Measurements from ENCODE around the gene DNAH8.

DNAH8 gene

DNA sequence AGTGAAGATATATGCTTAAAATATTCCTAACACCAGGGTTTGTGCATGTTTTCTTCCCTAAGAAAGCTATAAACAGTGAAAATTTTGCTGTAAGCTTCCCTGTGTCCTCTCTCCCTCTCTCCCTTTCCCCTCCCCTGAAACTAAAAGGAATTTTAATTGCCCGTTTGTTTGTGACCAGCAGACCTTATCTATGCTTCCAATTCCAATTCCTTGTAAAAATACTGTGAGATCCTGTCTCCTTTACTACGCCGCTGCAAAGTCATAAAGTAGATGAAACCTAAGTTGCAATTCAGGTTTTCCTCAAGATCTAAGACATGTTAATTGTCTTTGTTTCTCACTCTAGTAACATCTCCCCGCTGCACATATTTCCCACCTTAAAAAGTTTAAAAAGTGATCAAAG lies 82.3 kb downstream of the DNAH8 start:
- no peak for DNase-seq (ENCODE audit: low read depth)

DNA sequence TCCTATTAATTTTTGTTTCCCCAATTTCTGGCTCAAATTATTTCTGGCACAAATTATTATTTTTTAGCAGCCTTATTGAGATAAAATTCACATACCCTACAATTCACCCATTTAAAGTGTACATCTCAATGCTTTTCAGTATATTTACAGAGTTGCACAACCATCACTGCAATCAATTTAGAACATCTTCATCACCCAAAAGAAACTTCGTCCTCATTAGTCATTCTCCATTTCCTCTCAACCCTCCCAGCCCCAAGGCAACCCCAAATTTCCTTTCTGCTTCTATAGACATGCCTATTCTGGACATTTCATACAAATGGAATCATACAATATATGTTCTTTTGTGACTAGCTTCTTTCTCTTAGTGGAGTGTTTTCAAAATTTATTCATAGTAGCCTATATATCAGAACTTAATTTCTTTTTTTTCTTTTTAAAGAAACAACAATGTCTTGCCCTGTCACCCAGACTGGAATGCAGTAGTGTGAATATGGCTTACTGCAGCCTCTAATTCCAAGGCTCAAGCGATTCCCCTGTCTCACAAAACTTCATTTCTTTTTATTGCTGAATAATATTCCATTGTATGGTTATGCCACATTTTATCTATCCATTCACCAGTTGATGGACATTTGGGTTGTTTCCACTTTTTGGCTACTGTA lies 84.5 kb downstream of the DNAH8 start:
- DNase-seq (ENCODE audit: low read depth), result no peak

DNA sequence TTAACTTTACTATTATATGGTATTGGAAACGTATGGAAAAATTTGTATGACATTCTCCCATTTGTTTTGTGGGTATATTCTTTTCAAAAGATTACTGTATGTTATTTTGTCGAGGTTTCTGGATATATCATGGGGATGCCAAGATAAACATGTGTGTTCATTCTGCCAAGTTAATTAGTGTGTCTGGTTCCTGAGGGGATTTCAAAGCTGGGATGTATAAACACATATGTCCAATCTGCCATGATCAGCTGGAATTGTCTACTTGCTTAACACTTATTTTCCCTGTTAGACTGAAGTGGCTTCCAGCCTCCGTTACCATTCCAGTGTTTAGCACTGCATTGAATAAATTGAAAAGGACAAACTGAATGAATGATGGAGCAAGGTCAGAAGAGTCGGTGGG lies 86.2 kb downstream of the DNAH8 start:
- DNase-seq (ENCODE audit: low read depth), result no peak

DNA sequence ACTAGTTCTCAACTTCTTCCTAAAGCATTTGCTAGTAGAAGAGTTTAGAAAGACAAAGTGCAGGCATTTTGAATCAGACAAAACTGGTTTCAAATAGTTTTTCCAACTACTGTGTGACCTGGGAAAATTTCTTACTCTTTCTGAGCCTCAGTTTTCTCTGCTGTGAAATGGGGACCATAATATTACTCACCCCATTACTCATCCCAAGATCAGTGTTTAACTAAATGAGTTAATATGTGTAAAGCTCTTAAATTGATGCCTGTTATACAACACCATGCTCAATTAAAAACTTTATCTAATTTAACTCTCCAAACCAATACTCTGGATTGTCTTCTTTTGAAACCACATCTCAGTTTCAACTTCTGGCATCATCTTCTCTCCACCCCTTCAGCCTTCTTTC lies 87.4 kb downstream of the DNAH8 start:
- DNase-seq (ENCODE audit: low read depth), result no peak

DNA sequence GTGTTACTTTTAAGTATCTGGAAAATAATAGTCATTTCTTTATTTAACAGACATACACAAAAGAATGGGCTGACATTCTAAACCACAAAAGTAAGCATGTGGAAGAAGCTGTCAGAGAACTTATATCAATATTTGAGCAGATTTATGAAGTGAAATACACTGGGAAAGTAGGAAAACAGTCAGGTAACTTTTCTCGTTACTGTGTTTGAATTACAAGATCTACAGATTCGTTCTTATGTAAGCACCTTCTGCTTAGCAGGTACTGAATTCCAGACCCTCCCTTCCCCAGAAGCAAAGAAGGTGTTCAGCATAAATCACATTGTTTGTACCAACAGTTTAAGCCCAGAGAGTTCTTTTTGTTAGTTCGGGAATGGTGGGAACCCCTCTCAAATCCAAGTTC lies 88.0 kb downstream of the DNAH8 start:
- no peak for DNase-seq (ENCODE audit: low read depth)

DNA sequence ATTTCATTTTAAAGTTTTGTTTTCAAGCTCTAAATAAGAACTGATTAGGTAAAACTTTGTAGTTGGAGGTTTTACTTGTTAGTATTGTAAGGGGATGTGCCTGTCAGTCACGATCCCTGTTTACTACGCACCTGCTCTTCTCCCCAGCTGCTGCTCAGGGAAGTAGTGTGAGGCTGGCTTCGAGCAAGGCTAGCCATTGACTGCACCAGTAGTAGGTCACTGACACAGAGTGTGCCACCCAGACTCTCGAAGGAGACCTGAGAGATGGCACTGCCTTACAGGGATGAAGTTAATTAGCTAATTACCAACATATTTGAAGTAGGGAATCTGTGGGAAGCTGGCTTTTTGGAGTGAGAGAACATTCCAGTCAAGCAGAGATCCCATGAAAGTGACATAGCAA lies 89.2 kb downstream of the DNAH8 start:
- DNase-seq (ENCODE audit: low read depth), result no peak

DNA sequence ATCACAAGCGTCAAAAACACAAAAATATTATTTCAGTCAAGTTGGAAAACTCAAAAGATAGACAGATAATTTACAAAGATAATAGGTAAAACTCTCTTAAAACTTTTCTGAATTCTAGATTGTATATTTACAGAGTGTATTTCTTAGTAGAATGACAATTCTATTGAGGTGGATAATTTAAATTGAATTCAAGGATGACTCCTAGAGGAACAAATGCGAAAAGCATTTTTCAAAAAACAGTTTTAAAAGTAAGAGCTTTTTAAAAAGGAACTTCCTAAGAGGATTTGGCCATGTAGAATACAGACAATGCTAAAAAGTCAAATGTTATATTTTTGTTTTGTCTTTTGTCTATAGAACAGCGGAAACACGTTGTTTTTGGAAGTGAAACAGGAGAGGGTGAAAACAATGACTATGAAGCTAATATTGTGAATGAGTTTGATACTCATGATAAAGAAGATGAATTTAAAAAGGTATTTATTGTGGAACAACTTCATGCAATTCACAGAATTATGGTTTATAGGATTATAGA lies 90.1 kb downstream of the DNAH8 start:
- DNase-seq (ENCODE audit: low read depth), result no peak

DNA sequence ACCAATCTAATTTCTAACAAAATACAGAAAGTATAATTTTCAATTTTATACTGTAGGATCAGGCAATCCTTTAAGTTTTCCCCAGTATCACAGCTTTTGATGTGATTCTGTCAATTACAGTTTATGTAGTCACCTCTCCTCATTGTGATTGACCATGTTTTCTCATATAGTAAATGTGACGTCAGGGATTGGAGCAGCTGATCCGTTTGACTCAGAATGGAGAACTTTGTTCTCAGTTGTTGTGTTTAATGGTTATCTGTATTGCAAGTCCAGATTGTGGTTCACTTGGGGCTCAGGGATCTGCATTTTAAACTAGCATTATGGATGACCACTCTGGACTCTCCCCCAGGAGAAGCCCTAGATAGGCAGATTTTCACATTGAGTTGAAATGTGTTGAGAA lies 90.6 kb downstream of the DNAH8 start:
- no peak for DNase-seq (ENCODE audit: low read depth)

DNA sequence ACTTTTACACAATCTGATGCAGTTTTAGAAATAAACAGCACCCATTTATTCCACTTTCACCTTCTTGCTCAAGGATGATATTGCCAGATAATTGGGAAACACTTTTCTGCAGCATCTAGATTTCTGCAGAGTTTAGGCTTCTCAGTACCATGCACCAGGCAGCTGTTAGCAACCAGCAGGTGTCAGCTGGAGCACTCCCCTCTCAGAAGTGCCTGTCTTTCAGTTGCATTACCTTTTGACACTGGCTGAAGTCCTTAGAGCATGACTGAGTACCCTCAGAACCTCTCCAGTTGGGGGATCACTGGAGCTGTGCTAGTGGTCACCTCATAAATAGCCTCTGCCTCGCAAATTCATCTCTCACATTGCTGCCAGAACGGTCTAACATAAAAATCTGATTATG lies 91.2 kb downstream of the DNAH8 start:
- no peak for DNase-seq (ENCODE audit: low read depth)

DNA sequence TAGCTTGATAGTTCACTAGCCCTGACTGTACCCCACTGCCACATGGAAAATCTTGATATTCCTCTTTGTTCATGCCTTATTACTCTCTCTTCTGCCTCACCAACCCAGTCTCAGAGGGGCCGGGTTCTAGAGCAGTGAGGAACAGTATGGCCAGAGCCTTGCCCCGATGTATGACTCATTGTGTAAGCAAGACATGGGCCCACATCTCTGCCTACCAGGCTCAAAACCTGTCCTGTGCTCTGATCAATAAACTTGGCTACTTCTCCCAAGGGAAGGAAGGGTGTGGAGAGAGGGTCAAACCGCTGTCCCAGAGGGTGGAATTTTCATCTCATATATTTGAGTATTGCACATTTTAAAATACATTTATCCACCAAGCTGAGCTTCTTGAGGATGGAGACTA lies 91.7 kb downstream of the DNAH8 start:
- DNase-seq (ENCODE audit: low read depth), result no peak

DNA sequence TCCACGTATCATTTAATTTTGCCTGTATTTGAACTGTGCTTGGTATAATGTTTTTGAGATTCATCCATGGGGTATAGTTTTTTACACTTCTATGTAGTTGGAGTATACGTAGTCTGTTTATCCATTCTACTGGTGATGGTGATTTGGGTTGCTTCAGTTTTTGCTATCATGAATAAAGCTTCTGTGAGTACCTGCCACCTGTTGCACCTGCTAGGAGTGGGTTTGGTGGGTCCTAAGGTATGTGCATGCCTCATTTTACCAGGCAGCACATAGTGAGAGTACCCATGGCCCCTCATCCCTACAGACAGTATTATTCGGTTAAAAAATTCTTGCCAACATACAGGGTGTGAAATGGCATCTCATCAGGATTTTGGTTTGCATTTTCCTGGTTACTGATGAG lies 92.9 kb downstream of the DNAH8 start:
- DNase-seq (ENCODE audit: low read depth), result no peak

DNA sequence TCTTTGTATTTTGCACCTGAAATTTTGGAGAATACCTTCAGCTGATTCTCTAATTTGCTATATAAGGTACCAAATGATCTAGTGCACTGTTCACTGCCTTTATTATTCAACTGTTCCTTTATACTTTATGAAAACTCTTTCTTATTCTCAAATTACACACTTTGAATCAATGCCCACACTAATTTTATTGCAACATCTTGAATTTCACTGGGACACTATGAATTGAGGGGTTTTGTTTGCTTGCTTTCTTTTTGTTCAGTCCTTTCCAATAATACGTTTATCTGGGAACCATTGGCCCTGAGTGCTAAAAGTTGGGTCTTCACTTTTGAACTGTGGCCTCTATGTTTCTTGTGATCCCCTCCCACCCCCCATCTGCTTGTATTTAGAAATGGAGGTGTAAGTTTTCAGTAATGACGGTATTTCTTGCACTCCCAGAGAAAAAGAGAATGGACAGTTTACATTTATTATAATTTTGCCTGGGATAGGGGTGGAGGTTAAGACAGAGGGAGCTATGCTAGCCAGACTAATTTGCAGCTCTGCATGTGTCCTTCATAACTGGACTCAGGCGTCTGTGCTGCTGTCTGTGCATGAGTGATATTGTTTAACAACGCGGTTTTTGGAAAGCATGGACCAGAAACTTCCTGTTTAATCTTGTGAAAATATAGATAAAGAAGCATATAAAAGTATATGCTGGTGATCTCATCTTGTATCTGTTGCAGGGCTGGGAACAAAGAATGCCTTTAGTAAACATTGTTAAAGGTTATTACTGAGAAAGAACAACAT lies 98.1 kb downstream of the DNAH8 start:
- no peak for DNase-seq (ENCODE audit: low read depth)

DNA sequence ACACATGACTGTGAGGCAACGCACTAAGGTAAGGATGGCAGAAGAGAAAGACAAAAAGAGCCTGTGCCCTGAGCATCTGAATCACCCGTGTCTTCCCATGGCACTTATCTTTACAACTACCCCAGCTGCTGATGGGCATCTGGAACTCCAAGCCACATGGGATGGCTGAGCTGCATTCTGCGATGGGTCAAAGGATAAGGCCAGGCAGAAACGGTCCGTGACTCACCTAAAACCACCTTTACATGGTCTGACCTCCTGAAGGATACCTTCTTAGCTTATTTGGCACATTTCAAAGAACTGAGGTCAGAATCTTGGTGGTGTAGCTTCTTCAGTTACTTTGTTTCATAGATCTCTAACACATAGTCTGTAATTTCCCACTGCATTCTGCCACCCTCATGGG lies 99.7 kb downstream of the DNAH8 start:
- no peak for DNase-seq (ENCODE audit: low read depth)

DNA sequence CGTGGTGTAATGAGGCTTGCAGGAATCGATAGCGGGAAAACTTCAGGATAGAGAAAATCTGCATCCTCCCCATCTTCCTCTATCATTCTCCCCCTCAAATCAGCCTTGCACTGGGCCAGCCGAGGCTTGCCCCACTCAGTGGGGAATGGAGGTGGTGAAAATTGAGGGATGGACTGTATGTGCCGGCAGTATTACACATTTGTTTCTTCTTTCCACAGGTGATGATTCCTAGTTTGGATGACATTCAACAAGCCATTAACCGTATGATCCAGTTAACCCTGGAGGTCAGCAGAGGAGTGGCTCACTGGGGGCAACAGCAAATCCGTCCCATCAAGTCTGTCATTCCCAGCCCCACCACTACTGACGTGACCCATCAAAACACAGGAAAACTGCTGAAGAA lies 100.1 kb downstream of the DNAH8 start:
- DNase-seq (ENCODE audit: low read depth), result no peak

DNA sequence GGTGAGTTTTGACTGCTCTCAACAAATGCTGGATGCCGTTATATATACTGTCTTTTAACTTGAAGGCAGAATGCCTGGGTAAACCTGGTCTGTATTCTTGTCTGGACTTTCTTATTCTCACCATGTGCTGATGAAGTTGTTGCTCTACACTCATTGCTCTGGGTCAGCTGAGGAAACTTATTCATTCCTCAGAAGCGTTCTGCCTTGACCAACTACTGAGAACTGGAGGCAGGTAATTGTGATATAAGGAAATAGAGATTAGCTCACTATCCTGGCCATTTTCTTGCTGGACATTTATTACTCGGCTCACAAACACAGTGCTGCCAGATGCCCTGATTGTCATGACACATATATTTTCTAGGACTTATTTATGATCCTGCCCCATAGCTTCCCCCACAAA lies 103.6 kb downstream of the DNAH8 start:
- no peak for DNase-seq (ENCODE audit: low read depth)

DNA sequence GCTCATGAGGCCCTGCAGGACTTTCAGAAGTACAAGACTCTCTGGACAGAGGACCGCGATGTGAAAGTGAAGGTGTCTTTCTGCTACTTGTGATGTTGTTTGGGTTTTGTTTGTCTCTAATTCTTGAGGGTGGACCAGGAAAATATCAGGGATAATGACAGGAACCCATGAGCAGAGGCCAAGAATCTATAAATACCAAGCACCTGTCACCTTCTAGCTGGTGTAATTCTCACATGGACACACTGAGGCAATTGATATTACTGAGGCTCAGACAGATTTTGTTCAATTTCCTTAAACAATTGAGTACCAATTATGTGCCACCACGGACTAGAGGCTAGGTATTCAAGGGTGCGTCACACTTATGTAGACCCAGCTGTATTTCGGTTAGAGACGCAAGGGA lies 107.9 kb downstream of the DNAH8 start:
- no peak for DNase-seq (ENCODE audit: low read depth)

DNA sequence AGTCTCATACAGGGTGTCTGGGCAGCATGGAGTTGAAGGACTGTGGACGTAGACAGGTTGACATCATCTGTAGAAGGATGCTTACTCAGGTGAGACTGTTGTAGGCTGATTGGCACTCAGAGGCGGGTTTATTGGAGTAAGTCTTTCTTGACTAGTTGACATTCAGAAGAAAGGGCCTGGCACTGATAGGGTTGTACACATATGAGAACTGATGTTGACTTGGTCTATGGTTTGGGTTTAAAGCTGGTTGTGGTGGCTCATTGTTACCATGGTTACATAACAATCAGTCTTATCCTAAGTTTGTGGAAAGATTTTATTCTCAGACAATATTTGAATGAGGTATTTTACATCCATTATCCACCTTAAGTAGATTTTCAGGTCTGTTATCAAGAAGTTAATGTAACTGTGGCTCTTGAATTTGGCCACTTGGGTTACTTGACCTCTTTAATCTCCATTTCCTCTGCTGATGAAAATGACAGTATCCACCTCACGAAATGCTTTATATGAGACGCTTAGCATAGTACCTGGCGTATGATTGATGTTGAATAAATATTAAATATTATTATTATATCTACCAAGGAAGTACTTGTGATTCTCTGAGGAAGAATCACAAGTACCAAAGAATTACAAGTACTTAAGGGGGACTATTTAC lies 109.3 kb downstream of the DNAH8 start:
- no peak for DNase-seq (ENCODE audit: low read depth)

DNA sequence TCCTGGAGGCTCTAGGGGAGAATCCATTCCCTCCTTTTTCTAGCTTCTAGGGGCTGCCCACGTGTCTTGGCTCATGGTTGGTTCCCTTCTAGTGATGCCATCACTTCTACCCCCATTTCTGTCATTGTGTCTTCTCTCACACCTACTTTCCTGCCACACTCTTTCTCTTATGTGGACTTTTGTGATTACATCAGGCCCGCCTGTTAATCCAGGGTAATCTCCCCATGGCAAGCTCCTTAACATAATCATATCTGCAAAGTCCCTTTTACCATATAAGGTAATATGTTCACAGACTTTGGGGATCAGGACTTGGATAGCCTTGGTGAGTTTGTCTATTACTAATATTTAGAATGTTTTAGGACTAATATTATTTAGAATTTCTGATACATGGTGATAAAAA lies 111.9 kb downstream of the DNAH8 start:
- no peak for DNase-seq (ENCODE audit: low read depth)

DNA sequence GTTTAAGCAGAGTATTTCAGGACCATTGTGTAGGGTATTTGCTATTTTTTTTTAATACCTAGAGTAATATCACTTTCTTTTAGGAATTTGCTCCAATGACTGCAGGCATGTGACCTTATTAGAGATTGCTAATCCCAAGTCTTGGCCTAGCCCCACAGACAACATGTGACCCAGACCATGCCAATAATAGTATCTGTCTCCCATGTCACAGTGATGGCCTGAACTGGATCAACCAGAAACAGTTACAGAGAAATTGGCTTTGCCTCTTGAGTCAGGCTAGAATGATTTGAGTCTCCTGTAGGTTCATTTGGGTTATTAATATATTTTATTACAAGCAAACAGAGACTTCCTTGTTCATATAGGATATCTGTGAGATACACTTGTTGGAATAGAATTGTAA lies 116.8 kb downstream of the DNAH8 start:
- DNase-seq (ENCODE audit: low read depth), result no peak

DNA sequence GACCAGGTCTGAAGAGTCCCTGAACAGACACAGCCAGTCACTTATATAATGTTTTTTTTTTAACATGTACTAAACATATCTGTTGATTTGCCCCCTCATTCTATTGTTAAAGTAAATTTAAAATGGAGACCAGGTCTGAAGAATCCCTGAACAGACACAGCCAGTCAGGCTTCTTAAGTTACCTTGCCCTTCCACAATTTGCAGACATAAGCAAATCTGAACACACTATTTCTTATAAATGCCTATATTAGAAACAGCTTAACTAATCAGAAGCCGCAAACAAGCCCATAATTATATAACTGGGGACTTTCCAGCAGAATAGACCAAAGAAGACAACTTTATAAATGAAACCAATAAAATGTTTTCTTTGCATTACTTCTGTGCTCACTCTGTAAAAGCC lies 118.2 kb downstream of the DNAH8 start:
- no peak for DNase-seq (ENCODE audit: low read depth)

DNA sequence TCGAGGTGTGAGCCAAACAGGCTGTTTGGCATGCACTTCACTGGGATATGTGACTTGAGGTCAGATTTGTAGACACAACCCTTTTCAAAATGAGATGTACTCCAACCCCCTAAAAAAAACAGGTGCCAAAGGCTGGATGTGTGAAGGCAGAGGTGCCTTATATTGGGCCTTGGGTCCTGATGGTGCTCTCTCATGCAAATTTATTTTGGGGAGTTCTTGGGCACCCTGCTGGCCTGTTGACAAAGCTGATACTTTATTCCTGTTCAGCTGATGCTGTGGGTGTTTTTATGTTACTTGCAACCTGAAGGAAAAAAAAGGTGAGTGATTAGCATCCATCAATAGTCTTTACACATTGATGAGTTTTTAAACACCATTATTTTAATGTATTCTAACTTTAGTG lies 121.5 kb downstream of the DNAH8 start:
- DNase-seq (ENCODE audit: low read depth), result no peak

DNA sequence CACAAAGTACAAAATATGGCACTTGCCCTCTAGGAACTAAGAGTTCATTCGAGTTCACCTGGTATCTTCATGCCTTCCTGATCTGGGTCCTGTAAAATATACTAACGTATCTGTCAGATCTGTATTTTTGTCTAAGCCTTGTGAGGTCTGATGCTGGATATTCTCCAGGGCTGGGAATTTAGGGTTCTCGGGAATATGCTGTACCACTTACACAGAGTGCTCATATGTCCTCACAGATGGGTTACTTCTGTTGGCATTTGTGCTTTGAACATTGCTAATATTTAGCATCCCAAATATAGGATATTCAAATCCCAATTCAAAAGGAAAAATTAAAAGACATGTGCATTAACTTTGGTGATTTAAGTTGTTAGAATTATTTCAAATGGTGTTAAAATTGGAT lies 122.0 kb downstream of the DNAH8 start:
- DNase-seq (ENCODE audit: low read depth), result no peak

DNA sequence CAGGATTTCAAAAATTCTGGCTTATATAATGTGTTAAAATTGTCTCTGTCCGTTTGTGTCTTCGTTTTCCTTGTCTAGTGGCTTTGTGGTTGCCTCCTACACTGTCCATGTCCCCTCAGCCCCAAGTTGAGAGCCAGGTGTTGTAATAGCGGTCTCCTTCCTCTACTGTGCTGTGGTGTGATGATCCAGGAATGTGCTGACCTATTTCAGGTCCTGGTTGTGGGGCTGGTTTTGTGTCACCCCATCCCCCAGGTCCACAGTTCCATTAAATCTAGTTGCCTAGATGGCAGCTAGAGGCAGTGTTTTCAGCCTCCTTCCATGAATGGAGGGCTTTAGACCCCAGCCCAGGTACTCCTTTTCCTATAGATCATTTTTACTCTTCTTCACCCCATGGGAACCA lies 128.7 kb downstream of the DNAH8 start:
- no peak for DNase-seq (ENCODE audit: low read depth)

Measured in activated T-cell treated with anti-CD3 and anti-CD28 coated beads for 1 hour (primary cell).